ENCODE data around the gene NUDT14.

Gene NUDT14

GRCh38 chr14:105126126-105126980 lies 54.8 kb downstream of the NUDT14 start:
- DNase-seq, result no peak

GRCh38 chr14:105124823-105125222 lies 56.3 kb downstream of the NUDT14 start:
- DNase-seq, result no peak

GRCh38 chr14:105123981-105124765 lies 56.9 kb downstream of the NUDT14 start:
- DNase-seq, result no peak

- no peak for DNase-seq
These were observed 57.9 kb downstream of the NUDT14 start for GRCh38 chr14:105123064-105123665.

All from NCI-H1436 treated with DMSO at 0.1 percent for 48 hours (cell line).